COLO829 (cell line): Measurements from ENCODE around the gene STARD9.
"Not testable (repeated sequence)": the region's sequence is repeated elsewhere in the genome, so short reads cannot be mapped to it uniquely, and the experiment has no call there.

ENCODE experiments used
- DNase-seq: peaks from one replicate; pipeline ENCODE4 v3.0.0; 2012; ENCODE audit warnings: low spot score

Gene STARD9

GRCh38 chr15:42590619-42591237, 15.3 kb downstream of the STARD9 start:
- no peak for DNase-seq

GRCh38 chr15:42591238-42591934, 16.0 kb downstream of the STARD9 start:
- no peak for DNase-seq

GRCh38 chr15:42592716-42593115, 17.3 kb downstream of the STARD9 start:
- no peak for DNase-seq

- DNase-seq, result no peak
These were observed 17.7 kb downstream of the STARD9 start for GRCh38 chr15:42593143-42593542.

- no peak for DNase-seq
These were observed 18.7 kb downstream of the STARD9 start for GRCh38 chr15:42594095-42594494.

- no peak for DNase-seq
These were observed 20.3 kb downstream of the STARD9 start for GRCh38 chr15:42595626-42596240.

- DNase-seq, result not testable (repeated sequence)
These were observed 25.9 kb downstream of the STARD9 start for GRCh38 chr15:42601316-42601715.

GRCh38 chr15:42602501-42602900, 27.1 kb downstream of the STARD9 start:
- no peak for DNase-seq

- no peak for DNase-seq
These were observed 28.6 kb downstream of the STARD9 start for GRCh38 chr15:42603978-42604377.

GRCh38 chr15:42604894-42605744, 29.7 kb downstream of the STARD9 start:
- DNase-seq, result no peak

GRCh38 chr15:42605796-42606195, 30.4 kb downstream of the STARD9 start:
- no peak for DNase-seq

GRCh38 chr15:42608110-42608531, 32.7 kb downstream of the STARD9 start:
- DNase-seq, result no peak

GRCh38 chr15:42608752-42609488, 33.5 kb downstream of the STARD9 start:
- DNase-seq, result no peak

GRCh38 chr15:42611532-42611931, 36.1 kb downstream of the STARD9 start:
- no peak for DNase-seq

- no peak for DNase-seq
These were observed 37.0 kb downstream of the STARD9 start for GRCh38 chr15:42612367-42612912.

GRCh38 chr15:42616107-42616506, 40.7 kb downstream of the STARD9 start:
- no peak for DNase-seq

GRCh38 chr15:42619656-42620371, 44.4 kb downstream of the STARD9 start:
- DNase-seq, result no peak

- DNase-seq, result no peak
These were observed 46.0 kb downstream of the STARD9 start for GRCh38 chr15:42621386-42621785.

GRCh38 chr15:42621996-42622925, 46.9 kb downstream of the STARD9 start:
- no peak for DNase-seq

GRCh38 chr15:42623951-42624350, 48.5 kb downstream of the STARD9 start:
- no peak for DNase-seq
